GM13976 (cell line): ENCODE results near the gene PAIP2B.
"Not testable (repeated sequence)": the region's sequence is repeated elsewhere in the genome, so short reads cannot be mapped to it uniquely, and the experiment has no call there.

ENCODE experiments used
- DNase-seq: peaks from one replicate; pipeline ENCODE4 v3.0.0; 2012; ENCODE audit warnings: low spot score
- in situ Hi-C: fragments of 300-500 bp; cut with MboI; formaldehyde crosslinking; loops from one replicate; pipeline ENCODE4 v1.12.0; 2022; ENCODE audit warnings: low sequenced_read_pairs, mixed read lengths, inconsistent platforms; ENCODE audit not compliant: unreplicated experiment
- TF ChIP-seq, protein P1 (sequence below): IDR thresholded peaks from 2 replicates; pipeline ENCODE4 v1.5.1; 2012; ENCODE audit warnings: borderline replicate concordance, mild to moderate bottlenecking; ENCODE audit not compliant: insufficient read depth; ENCODE audit errors: extremely low read depth, missing control alignments, control extremely low read depth

The PAIP2B gene

DNA sequence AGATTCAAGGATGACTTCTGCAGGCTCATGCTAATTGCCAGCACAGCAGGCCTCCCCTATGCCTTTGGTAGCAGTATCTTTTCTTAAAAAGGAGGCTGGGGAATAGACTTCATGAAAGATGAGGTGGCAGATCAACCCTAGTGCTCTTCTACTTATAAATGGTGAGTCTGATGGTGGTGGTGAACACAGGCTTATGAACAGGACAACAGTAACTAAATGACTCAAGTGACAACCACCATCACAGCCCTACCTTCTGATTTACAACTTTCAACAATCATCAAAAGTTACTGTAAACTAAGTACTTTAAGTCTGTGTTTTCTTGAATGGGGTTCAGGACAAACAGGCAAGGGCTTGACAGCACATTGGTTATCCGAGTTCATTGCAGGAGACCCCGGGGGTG, 39.3 kb downstream of the PAIP2B start:
- DNase-seq, result no peak
- TF ChIP-seq, protein P1, sequence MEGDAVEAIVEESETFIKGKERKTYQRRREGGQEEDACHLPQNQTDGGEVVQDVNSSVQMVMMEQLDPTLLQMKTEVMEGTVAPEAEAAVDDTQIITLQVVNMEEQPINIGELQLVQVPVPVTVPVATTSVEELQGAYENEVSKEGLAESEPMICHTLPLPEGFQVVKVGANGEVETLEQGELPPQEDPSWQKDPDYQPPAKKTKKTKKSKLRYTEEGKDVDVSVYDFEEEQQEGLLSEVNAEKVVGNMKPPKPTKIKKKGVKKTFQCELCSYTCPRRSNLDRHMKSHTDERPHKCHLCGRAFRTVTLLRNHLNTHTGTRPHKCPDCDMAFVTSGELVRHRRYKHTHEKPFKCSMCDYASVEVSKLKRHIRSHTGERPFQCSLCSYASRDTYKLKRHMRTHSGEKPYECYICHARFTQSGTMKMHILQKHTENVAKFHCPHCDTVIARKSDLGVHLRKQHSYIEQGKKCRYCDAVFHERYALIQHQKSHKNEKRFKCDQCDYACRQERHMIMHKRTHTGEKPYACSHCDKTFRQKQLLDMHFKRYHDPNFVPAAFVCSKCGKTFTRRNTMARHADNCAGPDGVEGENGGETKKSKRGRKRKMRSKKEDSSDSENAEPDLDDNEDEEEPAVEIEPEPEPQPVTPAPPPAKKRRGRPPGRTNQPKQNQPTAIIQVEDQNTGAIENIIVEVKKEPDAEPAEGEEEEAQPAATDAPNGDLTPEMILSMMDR, result no peak
- in situ Hi-C loops, result no loop called here

DNA sequence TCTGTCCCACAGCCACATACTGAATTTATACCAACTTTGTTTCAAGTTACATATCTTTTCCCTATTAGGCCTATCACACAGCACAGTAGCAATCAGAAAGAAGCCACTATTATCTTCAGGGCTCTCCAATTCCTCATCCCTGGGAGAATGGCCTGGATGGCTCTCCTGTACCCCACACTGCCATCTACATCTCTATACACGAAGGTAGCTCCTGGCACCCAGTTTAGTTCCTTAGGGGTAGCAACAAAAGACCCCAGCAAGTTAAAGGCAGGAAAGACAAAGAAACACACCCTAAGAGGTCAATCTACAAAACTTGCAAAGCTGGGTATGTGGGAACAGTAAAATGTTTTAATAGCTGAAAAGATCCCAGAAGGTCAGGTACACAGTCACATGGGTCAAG, 39.9 kb downstream of the PAIP2B start:
- TF ChIP-seq, protein P1, result no peak
- in situ Hi-C loops, result no loop called here
- no peak for DNase-seq

DNA sequence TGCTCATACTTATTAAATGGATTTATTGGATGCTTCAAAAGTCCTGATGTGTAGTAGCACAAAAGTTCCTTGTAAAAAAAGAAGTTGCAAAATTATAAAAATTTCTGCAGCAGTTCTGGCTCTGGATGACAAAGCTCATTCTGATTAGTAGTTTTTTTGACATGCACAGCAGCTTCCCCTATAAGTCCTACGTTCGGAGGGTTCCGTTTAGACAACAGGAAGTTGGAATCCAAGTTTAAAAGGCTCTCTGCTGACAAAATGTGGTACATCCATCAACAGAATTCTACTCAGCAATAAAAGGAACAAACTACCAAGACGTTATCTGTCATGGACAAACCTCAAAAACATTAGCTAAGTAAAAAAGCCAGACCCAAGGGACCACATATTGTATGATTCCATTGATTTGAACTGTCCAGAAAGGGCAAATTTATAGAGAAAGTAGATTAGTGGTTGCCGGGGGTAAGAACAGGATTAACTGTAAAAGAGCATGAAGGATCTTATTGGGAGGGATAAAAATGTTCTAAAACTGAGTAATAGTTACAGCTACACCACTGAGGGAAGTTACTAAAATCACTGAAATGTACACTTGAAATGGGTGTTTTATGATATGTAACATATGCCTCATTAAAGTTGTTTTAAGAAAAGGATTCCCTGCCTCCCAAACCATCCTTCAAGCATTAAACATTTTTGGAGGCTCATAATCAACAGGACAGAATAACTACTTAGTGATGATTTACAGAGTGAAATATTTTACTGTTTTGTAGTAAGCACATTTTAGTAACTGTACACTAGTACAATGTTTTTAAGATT, 43.4 kb downstream of the PAIP2B start:
- in situ Hi-C loops, DNase-seq: not testable (repeated sequence)

DNA sequence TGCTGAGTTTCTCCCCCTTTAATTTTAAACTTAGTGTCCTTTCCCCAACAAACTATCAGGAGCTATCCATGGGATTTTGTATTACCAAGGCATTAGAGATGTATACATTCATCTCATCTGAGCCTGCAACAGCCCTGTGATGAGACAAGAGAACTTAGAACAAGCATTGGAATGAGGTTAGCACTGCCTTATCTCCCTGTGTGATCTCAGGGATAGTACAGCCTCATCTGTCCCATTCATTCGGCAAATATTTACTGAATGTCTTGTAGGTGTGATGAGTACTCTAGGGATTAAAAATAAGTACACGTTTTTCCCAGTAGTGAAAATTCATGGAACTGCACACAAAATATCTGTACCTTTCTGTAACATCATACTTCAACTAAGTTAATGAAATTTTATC, 45.6 kb downstream of the PAIP2B start:
- TF ChIP-seq, protein P1, result no peak
- DNase-seq, result no peak
- in situ Hi-C loops, result no loop called here

DNA sequence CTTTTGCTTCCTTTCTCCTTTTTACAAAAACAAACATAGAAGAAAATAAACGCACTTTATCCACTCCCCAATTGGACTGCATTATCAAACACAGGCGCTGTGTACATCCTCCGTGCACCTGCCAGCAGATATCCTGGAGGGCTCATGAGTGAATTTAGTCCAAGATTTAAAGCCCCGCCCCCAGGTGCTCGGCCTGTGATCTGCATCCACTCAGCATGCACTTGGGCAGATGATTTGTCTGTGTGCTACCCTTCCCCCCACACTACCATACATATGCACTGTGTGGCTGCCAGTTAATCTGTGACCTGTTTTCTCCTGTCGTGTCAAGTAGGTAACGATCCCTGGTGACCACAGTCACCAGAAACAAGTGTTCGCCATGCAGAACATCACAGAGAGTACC, 48.1 kb downstream of the PAIP2B start:
- in situ Hi-C loops, DNase-seq: not testable (repeated sequence)

DNA sequence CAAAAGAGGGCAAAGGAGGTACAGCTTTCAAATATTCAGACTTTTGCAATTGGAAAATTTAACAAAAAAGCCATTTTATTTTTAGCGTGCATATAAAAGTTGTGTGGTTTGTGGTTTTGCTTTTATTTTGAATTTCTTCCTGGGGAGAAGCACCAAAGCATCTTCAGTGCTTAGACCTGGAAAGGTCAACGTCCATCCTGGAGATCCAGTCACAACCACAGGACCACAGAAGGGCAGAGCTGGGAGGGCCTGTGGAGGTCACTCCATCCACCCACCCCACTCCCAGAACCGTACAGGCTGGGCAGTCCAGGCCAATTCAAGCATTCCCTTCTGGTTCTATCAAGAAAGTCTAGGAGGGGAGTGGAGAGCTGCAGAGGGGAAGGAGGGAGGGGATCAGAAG, 52.7 kb downstream of the PAIP2B start:
- in situ Hi-C loops, result no loop called here
- TF ChIP-seq, protein P1, result no peak
- no peak for DNase-seq

DNA sequence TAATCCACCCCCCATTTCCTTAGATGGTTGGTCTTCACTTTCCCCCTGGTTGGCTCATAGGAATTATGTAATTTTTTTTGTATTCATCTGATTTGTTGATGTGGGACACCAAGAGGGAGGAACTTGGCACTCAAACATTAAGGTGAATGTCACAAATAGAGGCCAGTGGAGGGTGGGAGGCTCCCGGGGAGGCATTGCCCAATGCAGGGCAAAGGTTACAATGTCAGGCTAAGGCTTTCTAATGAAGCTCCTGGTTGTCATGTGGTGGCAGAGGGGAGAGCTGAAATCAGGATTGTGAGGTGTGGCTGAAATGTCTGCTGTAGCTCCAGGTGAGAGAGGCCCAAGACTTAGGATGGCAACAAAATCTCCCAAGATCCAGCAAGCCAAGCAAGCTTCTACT, 53.8 kb downstream of the PAIP2B start:
- DNase-seq, result no peak
- in situ Hi-C loops, result no loop called here
- TF ChIP-seq, protein P1, result no peak

DNA sequence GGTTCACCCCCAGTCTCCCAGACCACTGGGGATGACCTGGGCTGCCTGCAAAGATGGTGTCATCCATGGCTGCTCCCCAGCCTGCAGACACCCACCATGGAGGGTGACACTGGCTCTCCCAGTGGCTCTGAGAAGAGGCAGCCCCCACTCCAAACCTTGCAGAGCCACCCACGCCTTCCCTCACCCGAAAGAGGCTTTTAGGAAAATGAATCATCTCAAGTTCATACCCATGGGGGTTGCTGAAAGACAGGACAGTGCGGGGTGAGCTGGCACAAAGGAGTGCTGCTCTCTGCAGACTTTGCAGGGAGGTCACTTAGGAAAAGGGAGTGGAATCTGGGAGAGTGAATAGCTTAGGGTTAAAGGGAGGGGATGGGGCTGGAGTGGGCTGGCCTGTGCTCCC, 60.1 kb downstream of the PAIP2B start:
- in situ Hi-C loops, result no loop called here
- DNase-seq, result no peak
- TF ChIP-seq, protein P1, result no peak
